Prostate gland (tissue), 2 donors: Measurements from ENCODE around the gene PRKAB2.

Experiments used
- POLR2A ChIP-seq: fragments of 450-650 bp; IDR thresholded peaks from one replicate; pipeline ENCODE4 v1.6.1; 2016; ENCODE audit warnings: antibody characterized with exemption, mild to moderate bottlenecking
- TF ChIP-seq, protein P1 (sequence below), 4 experiments: fragments of 200-600 bp in 2 of 4; fragments of 450-650 bp in 2 of 4; sonication (generic) in 2 of 4; IDR thresholded peaks; 1 replicate in 3 of 4; 2 replicates in 1 of 4; pipeline ENCODE4 v1.5.1; 2016 to 2019; ENCODE audit warnings: antibody characterized with exemption in 4 of 4, mild to moderate bottlenecking in 2 of 4, moderate library complexity in 2 of 4

DNA sequence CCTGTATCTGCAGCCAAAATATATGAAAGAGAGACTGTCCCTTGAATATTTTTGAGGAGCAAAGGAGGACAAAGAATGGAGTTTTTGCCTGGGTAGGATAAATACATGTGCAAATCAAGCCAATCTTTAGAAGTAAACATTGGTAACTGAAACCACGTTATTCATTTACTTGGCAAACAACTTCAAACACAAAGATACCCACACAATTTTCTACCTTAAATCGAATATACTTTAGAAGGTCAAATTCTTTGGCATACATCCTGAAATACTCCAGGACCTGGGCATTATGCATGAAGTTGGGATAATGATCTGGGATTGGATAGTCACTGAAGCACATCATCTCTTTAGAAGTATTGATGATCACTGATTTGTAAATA is 43.3 kb upstream of the PRKAB2 start:
- TF ChIP-seq, protein P1, sequence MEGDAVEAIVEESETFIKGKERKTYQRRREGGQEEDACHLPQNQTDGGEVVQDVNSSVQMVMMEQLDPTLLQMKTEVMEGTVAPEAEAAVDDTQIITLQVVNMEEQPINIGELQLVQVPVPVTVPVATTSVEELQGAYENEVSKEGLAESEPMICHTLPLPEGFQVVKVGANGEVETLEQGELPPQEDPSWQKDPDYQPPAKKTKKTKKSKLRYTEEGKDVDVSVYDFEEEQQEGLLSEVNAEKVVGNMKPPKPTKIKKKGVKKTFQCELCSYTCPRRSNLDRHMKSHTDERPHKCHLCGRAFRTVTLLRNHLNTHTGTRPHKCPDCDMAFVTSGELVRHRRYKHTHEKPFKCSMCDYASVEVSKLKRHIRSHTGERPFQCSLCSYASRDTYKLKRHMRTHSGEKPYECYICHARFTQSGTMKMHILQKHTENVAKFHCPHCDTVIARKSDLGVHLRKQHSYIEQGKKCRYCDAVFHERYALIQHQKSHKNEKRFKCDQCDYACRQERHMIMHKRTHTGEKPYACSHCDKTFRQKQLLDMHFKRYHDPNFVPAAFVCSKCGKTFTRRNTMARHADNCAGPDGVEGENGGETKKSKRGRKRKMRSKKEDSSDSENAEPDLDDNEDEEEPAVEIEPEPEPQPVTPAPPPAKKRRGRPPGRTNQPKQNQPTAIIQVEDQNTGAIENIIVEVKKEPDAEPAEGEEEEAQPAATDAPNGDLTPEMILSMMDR (IDR thresholded peaks at IDR 0.05): no peak
- TF ChIP-seq POLR2A: no peak
